ENCODE measurements around the gene OTX1.

- TF ChIP-seq CTCF (IDR thresholded peaks at IDR 0.05) (no peak), POLR2A (IDR thresholded peaks at IDR 0.05) (no peak)
Observed at GRCh38 chr2:63092401-63092800, 41.8 kb downstream of the OTX1 start.
